Thoracic aorta (tissue), 2 donors: Measurements from ENCODE around the gene STOML1. TPM values are rescaled to one million over a fixed set of nuclear protein-coding genes. Genes with fewer than 3 reads are reported as not detected.
A peak's percentile ranks its signal among the peaks of the same experiment; 100 is the strongest.

Experiments used
- ATAC-seq: fragments of 150-250 bp; one replicate; pipeline ENCODE4 v1.8.0; 2017; ENCODE audit warnings: low read depth; ENCODE audit not compliant: insufficient number of reproducible peaks, low FRiP score
- DNase-seq: peaks from one replicate; pipeline ENCODE4 v3.0.0-alpha.2; 2020; ENCODE audit warnings: low spot score
- H3K27ac ChIP-seq, 2 donors: fragments of 200-600 bp; sonication (generic); 1 replicate in 1 of 2; 2 replicates in 1 of 2; pipeline ENCODE4 v1.5.1; 2016; ENCODE audit warnings: mild to moderate bottlenecking in 2 of 2, moderate library complexity in 2 of 2
- H3K27me3 ChIP-seq: fragments of 200-600 bp; sonication (generic); replicated peaks from 2 replicates; pipeline ENCODE4 v1.6.0; 2016; ENCODE audit warnings: mild to moderate bottlenecking; ENCODE audit not compliant: insufficient read depth
- H3K36me3 ChIP-seq: fragments of 200-600 bp; sonication (generic); one replicate; pipeline ENCODE4 v1.5.1; 2016
- H3K4me1 ChIP-seq, 2 donors: fragments of 200-600 bp; sonication (generic); 1 replicate in 1 of 2; 2 replicates in 1 of 2; pipeline versions ENCODE4 v1.5.1 to v1.6.0; 2016; ENCODE audit warnings: low read depth in 2 of 2, mild to moderate bottlenecking in 1 of 2; ENCODE audit not compliant: control insufficient read depth in 1 of 2
- H3K4me3 ChIP-seq: fragments of 200-600 bp; sonication (generic); 2 replicates; pipeline ENCODE4 v1.5.1; 2016; ENCODE audit warnings: mild to moderate bottlenecking
- H3K9me3 ChIP-seq: fragments of 200-600 bp; sonication (generic); 2 replicates; pipeline ENCODE4 v1.5.1; 2016
- total RNA-seq, 2 donors: library from RNA; depleted of rRNA; stranded (reverse); fragments of >200 nt; gene quantifications; one replicate each; pipeline versions ENCODE4 v1.1.0 to v1.2.3, GENCODE V29; 2016
- TF ChIP-seq, protein P1 (sequence below): fragments of 200-600 bp; sonication (generic); IDR thresholded peaks from one replicate; pipeline ENCODE4 v1.5.1; 2019; ENCODE audit warnings: antibody characterized with exemption

STOML1 gene
- total RNA-seq, result 10 to 100 TPM; 23.6 to 37.9 TPM

- H3K27me3 ChIP-seq, result no peaks in the 10 kb centered on the region
- peak within 1 kb of the TSS; percentile 71 for H3K4me3 ChIP-seq
- peaks cover 4% of the 10 kb centered on the region for H3K36me3 ChIP-seq
- peak; percentile 61 for DNase-seq
- peaks cover 45 to 73% of the 10 kb centered on the region in 2 donors for H3K4me1 ChIP-seq
- TF ChIP-seq, protein P1, sequence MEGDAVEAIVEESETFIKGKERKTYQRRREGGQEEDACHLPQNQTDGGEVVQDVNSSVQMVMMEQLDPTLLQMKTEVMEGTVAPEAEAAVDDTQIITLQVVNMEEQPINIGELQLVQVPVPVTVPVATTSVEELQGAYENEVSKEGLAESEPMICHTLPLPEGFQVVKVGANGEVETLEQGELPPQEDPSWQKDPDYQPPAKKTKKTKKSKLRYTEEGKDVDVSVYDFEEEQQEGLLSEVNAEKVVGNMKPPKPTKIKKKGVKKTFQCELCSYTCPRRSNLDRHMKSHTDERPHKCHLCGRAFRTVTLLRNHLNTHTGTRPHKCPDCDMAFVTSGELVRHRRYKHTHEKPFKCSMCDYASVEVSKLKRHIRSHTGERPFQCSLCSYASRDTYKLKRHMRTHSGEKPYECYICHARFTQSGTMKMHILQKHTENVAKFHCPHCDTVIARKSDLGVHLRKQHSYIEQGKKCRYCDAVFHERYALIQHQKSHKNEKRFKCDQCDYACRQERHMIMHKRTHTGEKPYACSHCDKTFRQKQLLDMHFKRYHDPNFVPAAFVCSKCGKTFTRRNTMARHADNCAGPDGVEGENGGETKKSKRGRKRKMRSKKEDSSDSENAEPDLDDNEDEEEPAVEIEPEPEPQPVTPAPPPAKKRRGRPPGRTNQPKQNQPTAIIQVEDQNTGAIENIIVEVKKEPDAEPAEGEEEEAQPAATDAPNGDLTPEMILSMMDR, result peak; percentile 94
- peak within 1 kb of the TSS; percentile 65 to 67 for H3K27ac ChIP-seq
- no peaks in the 10 kb centered on the region for H3K9me3 ChIP-seq
- ATAC-seq, result peak; percentile 52
Observed at GRCh38 chr15:73991726-73992593, at the start of gene STOML1. TSS of gene STOML1 (minus strand) at chr15:73992295. CDS start at chr15:73992223, 72 bp downstream.

DNA sequence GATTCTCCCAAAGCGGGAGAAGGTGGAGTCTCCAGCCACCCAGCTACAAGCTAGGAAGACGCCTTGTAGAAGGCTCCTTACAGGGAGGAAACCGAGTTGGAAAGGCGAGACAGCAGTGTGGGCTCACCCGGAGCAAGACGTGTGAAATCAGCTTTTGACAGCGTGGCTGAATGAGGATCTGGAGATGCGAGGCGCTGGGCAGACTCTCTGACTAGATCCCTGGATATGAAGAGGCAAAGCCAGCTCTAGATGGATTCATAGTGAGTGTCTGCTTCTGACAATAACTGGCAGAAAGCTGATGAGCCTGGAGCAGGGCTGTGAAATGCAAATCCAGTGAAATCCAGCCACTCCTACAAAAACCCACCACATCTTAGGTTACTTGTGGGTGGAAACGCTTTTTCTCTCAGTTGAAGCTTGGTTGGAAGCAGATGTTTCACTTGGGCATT, 49.2 kb upstream of the STOML1 start:
- Histone ChIP-seq H3K27ac (peak overlapping the region; percentile 73 to 80), H3K4me3 (no peak overlapping the region), H3K27me3 (no peaks in the 10 kb centered on the region), H3K9me3 (no peaks in the 10 kb centered on the region), H3K4me1 (peaks cover 20 to 25% of the 10 kb centered on the region in 2 donors), H3K36me3 (peaks cover 12% of the 10 kb centered on the region)
- ATAC-seq, result no peak
- DNase-seq, result no peak
- TF ChIP-seq, protein P1, result no peak

DNA sequence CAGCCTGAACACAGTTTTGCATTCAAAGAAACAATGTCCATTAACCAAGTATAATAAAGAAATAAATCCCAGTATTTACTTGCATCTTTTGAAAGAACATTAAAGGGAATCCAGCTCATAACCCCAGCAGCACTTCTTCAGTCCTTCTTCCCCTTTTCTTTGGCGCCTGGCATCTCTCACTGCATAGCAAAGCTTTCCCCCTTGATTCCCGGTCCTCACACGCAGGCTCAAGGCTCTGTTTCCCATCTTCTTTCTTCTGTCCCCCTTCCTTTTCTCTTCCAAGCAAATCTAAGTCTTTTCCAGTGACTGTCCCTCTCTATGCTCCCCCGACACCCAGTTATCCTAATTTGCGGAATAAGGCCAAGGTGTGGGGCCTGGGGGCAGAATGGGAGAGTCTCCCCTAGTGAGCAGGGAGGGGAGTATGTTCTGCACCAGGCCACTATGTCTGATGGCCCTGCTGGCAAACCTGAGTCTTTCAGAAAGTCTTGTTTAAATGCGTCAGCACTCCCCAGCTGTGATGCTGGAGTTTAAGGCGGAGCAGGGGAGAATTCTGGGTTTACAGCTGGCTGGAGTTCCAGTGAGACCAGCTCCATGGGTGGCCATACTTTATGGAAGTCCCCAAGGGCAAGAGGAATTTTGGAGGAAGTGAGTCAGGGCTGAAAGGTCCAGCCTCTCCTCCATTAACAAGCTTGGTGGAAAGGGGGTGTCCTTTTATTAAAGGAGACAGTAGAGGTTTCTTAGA, 48.2 kb upstream of the STOML1 start:
- no peaks in the 10 kb centered on the region for H3K27me3 ChIP-seq
- H3K4me3 ChIP-seq, result no peak overlapping the region
- peaks cover 22% of the 10 kb centered on the region for H3K36me3 ChIP-seq
- no peak for DNase-seq
- H3K27ac ChIP-seq, result peak overlapping the region; percentile 73 to 80
- TF ChIP-seq, protein P1, result peak; percentile 9
- no peaks in the 10 kb centered on the region for H3K9me3 ChIP-seq
- peak; percentile 66 for ATAC-seq
- H3K4me1 ChIP-seq, result peaks cover 20 to 25% of the 10 kb centered on the region in 2 donors

DNA sequence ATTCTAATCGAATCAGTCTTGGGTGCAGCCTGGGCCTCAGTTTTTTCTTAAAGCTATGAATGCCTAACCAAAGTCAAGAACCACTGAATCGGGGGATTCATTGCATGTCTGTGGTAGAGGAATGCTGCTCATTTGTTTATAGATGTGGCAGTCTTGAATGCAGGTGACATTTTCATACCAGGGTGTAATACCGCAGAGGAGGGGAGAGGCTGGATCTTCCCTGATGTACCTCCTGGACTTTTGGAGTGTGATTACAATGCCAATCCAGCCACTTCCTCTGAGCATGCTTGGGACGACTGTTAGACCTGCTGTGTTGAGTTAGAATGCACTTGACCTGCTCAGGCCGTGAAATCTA, 47.5 kb upstream of the STOML1 start:
- Histone ChIP-seq H3K4me3 (no peak overlapping the region), H3K27me3 (no peaks in the 10 kb centered on the region), H3K27ac (peak overlapping the region; percentile 31 to 80), H3K36me3 (peaks cover 26% of the 10 kb centered on the region), H3K4me1 (peaks cover 20 to 25% of the 10 kb centered on the region in 2 donors), H3K9me3 (no peaks in the 10 kb centered on the region)
- ATAC-seq (no peak), DNase-seq (no peak)
- TF ChIP-seq, protein P1, result no peak
